WERI-Rb-1 (cell line): ENCODE data around the gene ITPK1.

Experiments used
- DNase-seq: peaks from one replicate; pipeline ENCODE4 v3.0.0-alpha.2; 2020
- H3K27ac ChIP-seq: fragments of 250-450 bp; sonication (Bioruptor Pico); 2 replicates; pipeline ENCODE4 v1.5.1; 2020; ENCODE audit warnings: mild to moderate bottlenecking, moderate library complexity
- H3K27me3 ChIP-seq: fragments of 250-450 bp; sonication (Bioruptor Pico); 2 replicates; pipeline ENCODE4 v1.5.1; 2021; ENCODE audit warnings: mild to moderate bottlenecking, low read depth, moderate library complexity; ENCODE audit not compliant: insufficient read depth, severe bottlenecking
- H3K36me3 ChIP-seq: fragments of 250-450 bp; sonication (Bioruptor Pico); 2 replicates; pipeline ENCODE4 v1.5.1; 2020; ENCODE audit warnings: mild to moderate bottlenecking, moderate library complexity
- H3K4me3 ChIP-seq: 2 replicates; pipeline ENCODE4 v1.5.1; 2011; ENCODE audit warnings: low read depth, mild to moderate bottlenecking, control low read depth, low read length
- H3K9me3 ChIP-seq: fragments of 250-450 bp; sonication (Bioruptor Pico); 2 replicates; pipeline ENCODE4 v1.5.1; 2021; ENCODE audit warnings: mild to moderate bottlenecking, moderate library complexity; ENCODE audit not compliant: severe bottlenecking
- CTCF ChIP-seq: IDR thresholded peaks from 2 replicates; pipeline ENCODE4 v1.5.1; 2011; ENCODE audit warnings: low read depth, mild to moderate bottlenecking, control low read depth, inconsistent platforms, low read length

Gene ITPK1

GRCh38 chr14:92982956-92983355, 132.8 kb downstream of the ITPK1 start:
- no peak overlapping the region for H3K27ac ChIP-seq
- TF ChIP-seq CTCF = no peak
- no peak for DNase-seq
- peaks cover 13% of the 10 kb centered on the region for H3K9me3 ChIP-seq
- H3K27me3 ChIP-seq = no peaks in the 10 kb centered on the region
- H3K4me3 ChIP-seq = no peak overlapping the region
- H3K36me3 ChIP-seq = no peaks in the 10 kb centered on the region

GRCh38 chr14:92981726-92982125, 134.0 kb downstream of the ITPK1 start:
- Histone ChIP-seq H3K9me3 (peaks cover 13% of the 10 kb centered on the region), H3K4me3 (no peak overlapping the region), H3K27me3 (no peaks in the 10 kb centered on the region), H3K36me3 (no peaks in the 10 kb centered on the region), H3K27ac (no peak overlapping the region)
- no peak for DNase-seq
- TF ChIP-seq CTCF = no peak

DNA sequence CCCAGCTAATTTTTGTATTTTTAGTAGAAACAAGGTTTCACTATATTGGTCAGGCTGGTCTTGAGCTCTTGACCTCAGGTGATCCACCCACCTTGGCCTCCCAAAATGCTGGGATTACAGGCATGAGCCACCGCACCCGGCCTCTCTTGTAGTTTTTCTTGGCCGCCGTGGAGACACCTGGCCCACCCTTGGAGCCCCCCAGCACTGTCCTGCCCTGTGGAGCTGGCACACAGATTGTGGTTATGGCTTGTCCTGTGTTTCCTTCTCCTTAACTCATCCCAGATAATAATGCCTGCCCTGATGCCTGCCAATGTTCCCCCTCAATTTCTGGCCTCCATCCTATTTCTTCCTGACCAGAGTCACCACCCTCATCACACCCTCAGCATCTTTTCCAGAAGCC, 134.9 kb downstream of the ITPK1 start:
- no peaks in the 10 kb centered on the region for H3K27me3 ChIP-seq
- H3K36me3 ChIP-seq = no peaks in the 10 kb centered on the region
- DNase-seq = no peak
- no peak for TF ChIP-seq CTCF
- H3K9me3 ChIP-seq = peaks cover 13% of the 10 kb centered on the region
- H3K27ac ChIP-seq = no peak overlapping the region
- no peak overlapping the region for H3K4me3 ChIP-seq

GRCh38 chr14:92978229-92979021, 137.3 kb downstream of the ITPK1 start:
- no peak overlapping the region for H3K4me3 ChIP-seq
- DNase-seq = no peak
- TF ChIP-seq CTCF = no peak
- no peak overlapping the region for H3K27ac ChIP-seq
- H3K9me3 ChIP-seq = peaks cover 13% of the 10 kb centered on the region
- H3K36me3 ChIP-seq = no peaks in the 10 kb centered on the region
- H3K27me3 ChIP-seq = no peaks in the 10 kb centered on the region

DNA sequence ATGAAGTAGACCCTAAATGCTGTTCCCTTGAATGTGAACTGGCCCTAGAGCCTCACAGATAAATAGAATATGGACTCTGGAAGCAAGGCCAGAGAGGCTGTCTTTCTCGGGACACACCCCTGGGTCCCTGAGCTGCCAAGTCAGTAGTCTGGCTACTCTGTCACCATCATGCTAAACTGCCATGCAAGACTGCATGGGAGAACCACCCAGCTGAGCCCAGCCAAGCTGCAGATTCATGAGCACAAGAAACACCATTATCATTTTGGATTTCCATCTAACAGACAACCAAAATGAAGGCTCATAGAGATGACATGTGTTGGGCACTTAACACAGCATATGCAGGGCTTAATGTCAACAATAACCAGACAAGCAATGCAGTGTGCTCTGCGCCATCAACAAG, 139.5 kb downstream of the ITPK1 start:
- peaks cover 13% of the 10 kb centered on the region for H3K9me3 ChIP-seq
- H3K4me3 ChIP-seq = no peak overlapping the region
- no peak for DNase-seq
- no peaks in the 10 kb centered on the region for H3K36me3 ChIP-seq
- TF ChIP-seq CTCF = no peak
- no peak overlapping the region for H3K27ac ChIP-seq
- H3K27me3 ChIP-seq = no peaks in the 10 kb centered on the region
